H9 (cell line): ENCODE data around the gene ZFAND3. TPM values are rescaled to one million over a fixed set of nuclear protein-coding genes. Genes with fewer than 3 reads are reported as not detected.

ENCODE experiments used
- DNase-seq: peaks from one replicate; pipeline ENCODE4 v3.0.0-alpha.2; 2017
- H2AFZ ChIP-seq: one replicate; pipeline ENCODE4 v1.6.1; 2013; ENCODE audit warnings: mild to moderate bottlenecking, low read length, control low read depth, moderate library complexity
- H2AK5ac ChIP-seq: 2 replicates; pipeline ENCODE4 v1.6.1; 2013; ENCODE audit warnings: low read length, control low read depth, mixed read lengths; ENCODE audit not compliant: insufficient read length
- H2BK120ac ChIP-seq: one replicate; pipeline ENCODE4 v1.6.1; 2013; ENCODE audit warnings: low read depth, mild to moderate bottlenecking, low read length, control low read depth, inconsistent platforms; ENCODE audit not compliant: poor library complexity, severe bottlenecking
- H2BK12ac ChIP-seq: 2 replicates; pipeline ENCODE4 v1.6.1; 2013; ENCODE audit warnings: low read length, control low read depth, mixed read lengths, low read depth; ENCODE audit not compliant: insufficient read length
- H2BK15ac ChIP-seq: 2 replicates; pipeline ENCODE4 v1.6.1; 2013; ENCODE audit warnings: low read depth, low read length, control low read depth
- H2BK20ac ChIP-seq: one replicate; pipeline ENCODE4 v1.6.1; 2013; ENCODE audit warnings: low read depth, mild to moderate bottlenecking, low read length, control low read depth, inconsistent platforms; ENCODE audit not compliant: poor library complexity, severe bottlenecking
- H2BK5ac ChIP-seq: 2 replicates; pipeline ENCODE4 v1.6.1; 2013; ENCODE audit warnings: low read length, control low read depth, mixed read lengths; ENCODE audit not compliant: insufficient read length
- H3K14ac ChIP-seq: 2 replicates; pipeline ENCODE4 v1.6.1; 2013; ENCODE audit warnings: low read length, control low read depth; ENCODE audit not compliant: insufficient read depth
- H3K18ac ChIP-seq: 2 replicates; pipeline ENCODE4 v1.6.1; 2013; ENCODE audit warnings: low read depth, mild to moderate bottlenecking, mixed read lengths, low read length, control low read depth; ENCODE audit not compliant: insufficient read length
- H3K23ac ChIP-seq: 2 replicates; pipeline ENCODE4 v1.6.1; 2013; ENCODE audit warnings: low read length, control low read depth, mixed read lengths, low read depth; ENCODE audit not compliant: insufficient read length
- H3K23me2 ChIP-seq: 2 replicates; pipeline ENCODE4 v1.6.1; 2013; ENCODE audit warnings: low read depth, mild to moderate bottlenecking, mixed read lengths, low read length, control low read depth; ENCODE audit not compliant: insufficient read length, poor library complexity, severe bottlenecking
- H3K27ac ChIP-seq: 2 replicates; pipeline ENCODE4 v1.5.1; 2013; ENCODE audit warnings: low read length, control low read depth, mixed read lengths, low read depth; ENCODE audit not compliant: insufficient read length
- H3K27me3 ChIP-seq: 2 replicates; pipeline ENCODE4 v1.6.1; 2013; ENCODE audit warnings: low read length, control low read depth, inconsistent platforms; ENCODE audit not compliant: insufficient read depth
- H3K4ac ChIP-seq: 2 replicates; pipeline ENCODE4 v1.6.1; 2013; ENCODE audit warnings: low read depth, mild to moderate bottlenecking, control low read depth, inconsistent platforms, low read length, moderate library complexity
- H3K4me1 ChIP-seq: 2 replicates; pipeline ENCODE4 v1.6.1; 2013; ENCODE audit warnings: low read length, control low read depth, inconsistent platforms; ENCODE audit not compliant: insufficient read depth
- H3K4me2 ChIP-seq: 2 replicates; pipeline ENCODE4 v1.6.1; 2013; ENCODE audit warnings: low read length, control low read depth, mixed read lengths; ENCODE audit not compliant: insufficient read length, insufficient read depth
- H3K56ac ChIP-seq: 2 replicates; pipeline ENCODE4 v1.6.1; 2013; ENCODE audit warnings: low read depth, mild to moderate bottlenecking, mixed read lengths, low read length, control low read depth; ENCODE audit not compliant: insufficient read length
- H3K79me1 ChIP-seq: 2 replicates; pipeline ENCODE4 v1.6.1; 2013; ENCODE audit warnings: low read depth, mild to moderate bottlenecking, moderate library complexity, low read length, control low read depth, inconsistent platforms; ENCODE audit not compliant: insufficient read depth, poor library complexity, severe bottlenecking
- H3K79me2 ChIP-seq: 2 replicates; pipeline ENCODE4 v1.6.1; 2013; ENCODE audit warnings: low read length, control low read depth, inconsistent platforms; ENCODE audit not compliant: insufficient read depth
- H3K9ac ChIP-seq: 2 replicates; pipeline ENCODE4 v1.6.1; 2013; ENCODE audit warnings: low read length, control low read depth, mixed read lengths; ENCODE audit not compliant: insufficient read length; ENCODE audit errors: extremely low read depth
- H3K9me3 ChIP-seq: one replicate; pipeline ENCODE4 v1.6.1; 2013; ENCODE audit warnings: low read depth, low read length, inconsistent platforms; ENCODE audit not compliant: control insufficient read depth
- H3T11ph ChIP-seq: one replicate; pipeline ENCODE4 v1.6.1; 2013; ENCODE audit warnings: mild to moderate bottlenecking, low read length, control low read depth, inconsistent platforms
- H4K20me1 ChIP-seq: one replicate; pipeline ENCODE4 v1.6.1; 2013; ENCODE audit not compliant: control insufficient read depth, insufficient read length, insufficient read depth
- H4K5ac ChIP-seq: 2 replicates; pipeline ENCODE4 v1.6.1; 2013; ENCODE audit warnings: low read depth, mild to moderate bottlenecking, mixed read lengths, low read length, control low read depth; ENCODE audit not compliant: insufficient read length
- H4K8ac ChIP-seq: replicated peaks from 2 replicates; pipeline ENCODE4 v1.6.1; 2013; ENCODE audit warnings: low read length, control low read depth, mixed read lengths, low read depth; ENCODE audit not compliant: insufficient read length
- H4K91ac ChIP-seq: 2 replicates; pipeline ENCODE4 v1.6.1; 2013; ENCODE audit warnings: low read depth, mild to moderate bottlenecking, moderate library complexity, mixed read lengths, low read length, control low read depth; ENCODE audit not compliant: insufficient read length
- H3K27ac Mint-ChIP-seq, 3 experiments: 2 replicates in 2 of 3; 3 replicates in 1 of 3; pipeline ENCODE4 v1.8.0; 2020 to 2021; ENCODE audit warnings: mixed read lengths in 3 of 3, mild to moderate bottlenecking in 1 of 3, moderate library complexity in 1 of 3
- H3K27me3 Mint-ChIP-seq: 2 replicates; pipeline ENCODE4 v1.8.0; 2021; ENCODE audit warnings: low read depth, mild to moderate bottlenecking, moderate library complexity, mixed read lengths
- H3K36me3 Mint-ChIP-seq, 3 experiments: 2 replicates in 2 of 3; 3 replicates in 1 of 3; pipeline ENCODE4 v1.8.0; 2020 to 2021; ENCODE audit warnings: low read depth in 3 of 3, mixed read lengths in 3 of 3; ENCODE audit not compliant: insufficient read depth in 1 of 3
- H3K4me1 Mint-ChIP-seq, 2 experiments: 2 replicates each; pipeline ENCODE4 v1.8.0; 2020; ENCODE audit warnings: mixed read lengths in 2 of 2
- H3K4me3 Mint-ChIP-seq, 2 experiments: 2 replicates in 1 of 2; 3 replicates in 1 of 2; pipeline ENCODE4 v1.8.0; 2020 to 2021; ENCODE audit warnings: mild to moderate bottlenecking in 2 of 2, mixed read lengths in 2 of 2, moderate library complexity in 1 of 2
- H3K9me3 Mint-ChIP-seq, 2 experiments: 2 replicates in 1 of 2; 3 replicates in 1 of 2; pipeline ENCODE4 v1.8.0; 2020; ENCODE audit warnings: mild to moderate bottlenecking in 2 of 2, mixed read lengths in 2 of 2, moderate library complexity in 1 of 2
- CTCF ChIP-seq: fragments of 200-600 bp; sonication (generic); conservative IDR thresholded peaks from 3 replicates; pipeline ENCODE4 v1.8.0; 2021; ENCODE audit warnings: antibody characterized with exemption, mild to moderate bottlenecking
- WGBS: extraction: QIAGEN DNeasy Blood & Tissue Kit; methylation state at CpG from one replicate; pipeline ENCODE4 v1.1.7; 2013; ENCODE audit warnings: missing lambda C conversion rate, low lambda C conversion rate, mixed read lengths; ENCODE audit not compliant: insufficient read length; ENCODE audit errors: extremely low coverage; 5-methylcytosine and 5-hydroxymethylcytosine counted together
- total RNA-seq: library from RNA; stranded (reverse); gene quantifications from 2 replicates; pipeline ENCODE4 v1.2.1, GENCODE V29; 2021

Gene ZFAND3
- total RNA-seq, 1 experiment from 2014 or later, result 57.7 TPM

GRCh38 chr6:38011937-38012336 is 192.4 kb downstream of the ZFAND3 start:
- Histone ChIP-seq H3K27me3 (no peaks in the 10 kb centered on the region), H4K20me1 (no peaks in the 10 kb centered on the region), H2AK5ac (no peak overlapping the region), H3K23me2 (no peaks in the 10 kb centered on the region), H3K9ac (no peak overlapping the region), H4K8ac (no peak overlapping the region), H3K56ac (no peak overlapping the region), H2BK20ac (no peak overlapping the region), H3K14ac (no peak overlapping the region), H3K4me1 (no peaks in the 10 kb centered on the region), H3K23ac (no peak overlapping the region), H3T11ph (no peak overlapping the region), H3K79me1 (peaks cover 3% of the 10 kb centered on the region), H2BK120ac (no peak overlapping the region), H2BK12ac (no peak overlapping the region), H2BK15ac (no peak overlapping the region), H3K27ac (no peak overlapping the region), H2AFZ (no peak overlapping the region), H4K91ac (no peak overlapping the region), H3K79me2 (no peaks in the 10 kb centered on the region), H4K5ac (no peak overlapping the region), H3K4ac (no peak overlapping the region), H3K9me3 (no peaks in the 10 kb centered on the region), H3K4me2 (no peak overlapping the region), H3K18ac (no peak overlapping the region), H2BK5ac (no peak overlapping the region)
- no peak overlapping the region for H3K4me3 Mint-ChIP-seq
- H3K9me3 Mint-ChIP-seq, result peaks cover 11 to 14% of the 10 kb centered on the region in 2 experiments
- H3K27me3 Mint-ChIP-seq, result peaks cover 1% of the 10 kb centered on the region; the same call in 1 of the 2 replicates
- DNase-seq, result no peak
- no peak for TF ChIP-seq CTCF
- peaks cover 4 to 13% of the 10 kb centered on the region in 2 experiments for H3K4me1 Mint-ChIP-seq
- no peak overlapping the region for H3K27ac Mint-ChIP-seq
- H3K36me3 Mint-ChIP-seq, result peaks cover 11 to 20% (median 17%) of the 10 kb centered on the region in 3 experiments
- WGBS, result no CpG with 5 or more reads among the region's 5 CpGs
